Stimulated activated CD8-positive, alpha-beta memory T cell treated with anti-CD3 and anti-CD28 coated beads, Interleukin-4, amount 100 ng/mL, for 1 hour (primary cell): ENCODE results near the gene ENGASE.
"Not testable (repeated sequence)": the region's sequence is repeated elsewhere in the genome, so short reads cannot be mapped to it uniquely, and the experiment has no call there.

Experiments
- DNase-seq, 2 donors: peaks; one replicate each; pipeline ENCODE4 v3.0.0-alpha.2; 2020; ENCODE audit warnings: low read depth in 2 of 2, low spot score in 1 of 2

The ENGASE gene, protein sequence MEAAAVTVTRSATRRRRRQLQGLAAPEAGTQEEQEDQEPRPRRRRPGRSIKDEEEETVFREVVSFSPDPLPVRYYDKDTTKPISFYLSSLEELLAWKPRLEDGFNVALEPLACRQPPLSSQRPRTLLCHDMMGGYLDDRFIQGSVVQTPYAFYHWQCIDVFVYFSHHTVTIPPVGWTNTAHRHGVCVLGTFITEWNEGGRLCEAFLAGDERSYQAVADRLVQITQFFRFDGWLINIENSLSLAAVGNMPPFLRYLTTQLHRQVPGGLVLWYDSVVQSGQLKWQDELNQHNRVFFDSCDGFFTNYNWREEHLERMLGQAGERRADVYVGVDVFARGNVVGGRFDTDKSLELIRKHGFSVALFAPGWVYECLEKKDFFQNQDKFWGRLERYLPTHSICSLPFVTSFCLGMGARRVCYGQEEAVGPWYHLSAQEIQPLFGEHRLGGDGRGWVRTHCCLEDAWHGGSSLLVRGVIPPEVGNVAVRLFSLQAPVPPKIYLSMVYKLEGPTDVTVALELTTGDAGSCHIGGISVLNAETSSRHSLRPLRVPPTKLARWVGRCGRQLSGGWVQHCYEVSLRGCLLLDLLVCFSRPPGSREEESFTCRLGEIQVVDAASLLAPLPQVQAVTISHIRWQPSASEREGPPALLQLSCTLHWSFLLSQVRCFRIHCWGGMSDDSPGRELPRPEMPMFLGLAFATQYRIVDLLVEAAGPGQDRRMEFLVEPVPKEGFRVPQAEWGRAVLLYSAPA

DNA sequence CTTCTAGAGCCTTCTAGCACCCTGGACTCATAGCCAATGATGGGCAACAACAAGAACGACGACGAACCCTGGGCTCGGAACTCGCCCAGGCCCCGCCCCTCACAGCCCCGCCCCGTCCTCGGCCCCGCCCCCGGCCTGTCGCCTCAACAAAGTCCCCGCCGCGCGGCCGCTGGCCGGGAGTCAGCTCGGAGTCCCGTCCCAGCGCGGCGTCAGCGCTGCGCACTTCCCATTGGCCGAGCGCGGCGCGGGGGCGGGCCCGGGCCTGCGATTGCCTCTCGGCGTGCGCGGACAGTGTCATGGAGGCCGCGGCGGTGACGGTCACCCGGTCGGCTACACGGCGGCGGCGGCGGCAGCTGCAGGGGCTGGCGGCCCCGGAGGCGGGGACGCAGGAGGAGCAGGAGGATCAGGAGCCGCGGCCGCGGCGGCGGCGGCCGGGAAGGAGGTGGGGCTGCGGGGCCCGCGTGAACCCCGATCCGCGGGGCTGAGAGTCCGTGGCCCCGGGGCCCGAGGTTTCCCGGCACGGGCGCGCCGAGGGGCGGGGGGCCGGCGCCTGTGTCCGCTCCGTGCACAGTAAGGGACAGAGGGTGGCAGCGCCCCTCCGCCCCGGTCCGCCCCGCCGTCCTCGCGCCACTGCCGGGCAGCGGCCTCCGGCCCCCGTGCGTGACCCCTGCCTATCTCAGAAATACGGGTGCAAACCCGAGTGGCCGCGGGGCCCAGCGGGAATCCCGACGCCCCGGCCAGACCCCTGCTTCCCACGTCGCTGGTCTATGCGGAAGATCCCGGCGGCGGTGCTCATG lies at the start of gene ENGASE:
TSS of gene ENGASE (plus strand) at position 176 of the 797 bp plus-strand sequence. CDS start at position 297, 121 bp downstream.
- DNase-seq = peak; percentile 69 to 80

DNA sequence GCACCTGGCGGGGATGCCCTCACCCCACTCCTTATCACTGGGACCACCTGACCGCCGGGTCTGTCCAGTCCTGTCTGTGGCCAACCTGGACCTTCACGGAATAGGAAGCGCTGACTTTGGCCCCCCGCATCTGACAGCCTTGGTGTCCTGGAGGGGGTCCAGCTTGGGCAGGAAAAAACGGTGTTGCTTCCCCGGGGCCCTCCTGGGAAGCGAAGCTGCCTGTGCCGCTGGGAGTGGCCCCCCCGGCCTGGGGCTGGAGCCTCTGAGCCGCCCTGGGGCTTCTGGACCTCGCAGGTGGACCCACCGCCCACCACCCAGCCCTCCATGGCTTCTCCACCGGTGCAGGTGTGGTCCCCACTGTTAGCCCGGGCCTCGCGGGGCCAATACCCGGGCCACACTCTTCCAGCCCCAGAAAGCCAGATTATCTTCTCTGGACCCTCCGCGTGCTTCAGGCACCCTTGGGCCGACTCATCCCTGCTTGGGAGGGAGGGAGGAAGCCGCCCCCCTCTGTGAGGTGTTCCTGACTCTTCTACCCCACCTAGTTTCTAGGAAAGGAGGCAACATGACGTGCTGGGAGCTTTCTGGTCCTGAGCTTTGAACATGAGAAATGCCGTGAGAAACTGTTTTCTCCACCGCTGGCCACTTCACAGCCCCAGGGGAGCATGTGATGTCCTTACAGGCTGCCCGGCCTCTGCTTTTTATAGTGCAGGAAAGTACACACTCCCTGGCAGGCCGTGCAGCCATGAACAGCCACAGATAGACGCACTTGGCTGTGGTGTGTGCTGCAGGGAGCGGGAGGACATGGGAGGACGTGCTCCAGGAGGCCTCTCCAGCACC lies 49.5 kb upstream of the ENGASE start:
- no peak for DNase-seq

DNA sequence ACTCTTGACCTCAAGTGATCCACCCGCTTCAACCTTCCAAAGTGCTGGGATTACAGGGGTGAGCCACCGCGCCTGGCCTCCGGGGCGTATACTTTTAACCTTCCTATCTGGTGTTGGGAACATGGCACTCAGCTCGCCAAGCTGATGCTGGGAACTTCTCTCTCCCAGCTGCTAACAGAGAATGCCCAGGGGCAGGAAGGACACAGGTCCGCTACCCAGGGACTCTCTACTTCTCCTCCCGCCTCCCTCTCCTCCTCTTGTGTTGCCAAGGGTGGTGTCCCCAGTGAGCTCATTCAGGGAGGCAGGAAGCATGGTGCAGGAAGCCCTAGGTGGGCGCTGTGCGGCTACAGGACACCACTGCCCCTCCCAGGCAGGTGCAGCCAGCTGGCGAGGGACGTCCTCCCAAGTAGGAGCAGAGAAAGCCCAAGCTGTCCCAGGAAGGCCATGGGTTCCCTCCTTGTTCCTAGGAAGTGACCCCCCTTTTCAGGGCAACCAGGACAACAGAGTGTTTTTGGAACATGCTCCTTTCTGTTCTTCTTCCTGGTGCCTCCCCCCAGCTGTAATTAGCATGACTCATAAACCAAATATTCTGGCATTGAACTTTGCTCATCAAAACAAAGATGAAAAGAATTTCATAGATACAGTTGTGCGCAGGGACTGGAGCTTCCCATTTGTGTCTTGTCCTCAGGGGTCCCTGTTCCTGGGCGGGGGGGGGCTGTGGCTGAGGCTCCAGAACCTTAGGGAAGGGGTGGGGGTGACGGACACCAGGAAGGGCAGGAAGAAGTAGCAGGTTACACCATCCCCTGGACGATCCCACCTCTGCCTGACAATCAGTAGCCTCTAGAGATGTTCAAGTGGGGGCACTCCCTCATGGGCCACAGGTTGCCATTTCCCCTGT lies 48.0 kb upstream of the ENGASE start:
- DNase-seq = no peak

DNA sequence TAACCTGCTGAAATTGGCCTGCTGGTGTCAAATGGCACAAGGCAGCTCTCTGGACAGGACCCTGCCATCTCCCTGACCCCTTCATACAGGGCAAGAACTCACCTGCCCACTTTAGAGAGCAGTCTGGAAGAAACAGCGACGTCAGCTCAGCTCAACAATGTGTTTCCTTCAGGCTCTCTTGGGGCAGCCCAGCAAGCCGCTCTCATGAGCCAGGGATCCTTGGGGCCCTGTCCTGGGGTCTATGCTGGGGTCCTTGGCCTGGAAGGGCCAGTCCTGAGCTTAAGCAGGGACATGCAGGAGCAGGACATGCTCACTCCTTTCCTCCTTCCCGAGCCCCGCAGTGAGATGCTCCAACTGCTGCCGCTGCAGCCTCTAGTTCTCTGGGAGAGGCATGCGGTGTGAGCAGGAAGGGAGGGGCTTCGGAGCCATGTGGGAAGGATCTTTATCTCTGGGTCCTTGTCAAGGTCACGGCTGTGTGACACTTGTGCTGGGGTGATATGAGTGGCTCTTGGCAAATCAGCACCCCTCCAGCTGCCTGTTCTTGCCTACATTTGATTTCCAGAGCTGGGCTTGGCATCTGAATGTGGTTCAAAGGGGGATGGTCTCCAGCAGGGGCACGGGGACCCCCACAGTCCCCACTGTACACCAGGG lies 47.2 kb upstream of the ENGASE start:
- DNase-seq = no peak

DNA sequence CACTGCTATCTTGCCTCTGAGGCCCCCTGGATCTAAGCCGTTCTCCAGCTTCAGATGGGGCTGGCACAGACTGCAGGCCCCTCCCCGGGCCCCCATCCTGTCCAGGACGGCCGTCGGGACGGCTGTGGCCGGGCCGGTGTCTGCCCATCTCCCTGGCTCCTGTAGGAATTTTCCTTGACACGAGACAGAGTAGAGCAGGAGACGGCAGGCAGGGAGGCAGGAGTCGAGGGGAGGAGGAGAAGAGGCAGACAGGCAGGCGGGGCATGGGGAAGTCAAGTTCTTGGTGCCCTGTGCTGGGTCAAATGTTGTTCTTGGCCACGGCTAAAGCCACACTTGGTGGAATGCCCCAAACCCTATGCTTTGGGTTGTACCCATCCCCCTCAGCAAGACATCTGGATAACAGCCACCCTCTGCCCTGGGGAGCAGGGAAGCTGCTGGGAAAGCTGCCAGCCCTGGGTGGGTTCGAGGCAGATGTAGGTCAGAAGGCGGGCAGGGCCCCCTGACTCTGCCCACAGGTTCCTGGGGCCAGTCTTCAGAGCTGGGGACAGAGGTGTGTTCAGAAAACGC lies 46.6 kb upstream of the ENGASE start:
- DNase-seq = no peak

DNA sequence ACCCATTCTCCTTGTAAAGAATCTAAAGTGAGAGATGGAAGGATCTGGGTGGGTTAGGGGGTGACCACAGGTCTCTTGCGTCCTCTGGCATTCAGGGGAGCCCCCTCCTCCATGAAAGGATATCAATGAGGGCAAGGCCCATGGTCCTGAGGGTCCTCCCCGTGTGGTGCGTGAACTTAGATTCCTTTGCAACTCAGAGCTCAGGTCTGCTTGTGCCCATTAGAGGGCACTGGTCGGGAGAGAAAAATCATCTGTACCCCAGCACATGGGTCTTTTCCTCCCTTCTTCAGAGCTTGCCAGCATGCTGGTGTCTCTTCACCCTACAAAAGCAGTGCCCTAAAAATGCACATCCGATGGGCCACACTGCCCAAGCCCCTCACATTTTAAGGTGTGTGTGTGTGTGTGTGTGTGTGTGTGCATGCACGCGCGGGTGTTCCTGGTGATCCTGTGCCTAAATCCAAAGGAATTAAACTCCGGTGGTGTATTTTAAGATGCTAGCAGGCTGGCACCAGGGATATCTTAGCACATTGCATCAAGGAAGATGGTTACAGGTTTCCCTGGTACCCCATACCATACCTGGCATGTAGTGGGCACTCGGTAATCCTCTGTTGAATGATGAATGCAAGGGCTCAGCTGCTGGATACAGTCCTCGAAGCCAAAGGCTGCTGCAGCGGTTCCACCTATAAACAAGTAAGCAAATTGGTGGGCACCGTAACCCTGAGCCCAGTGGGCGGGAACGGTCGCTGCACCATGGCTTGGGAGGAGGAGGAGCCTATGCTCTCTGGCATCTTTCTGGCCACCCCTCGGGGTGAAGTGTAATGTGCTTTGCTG lies 45.9 kb upstream of the ENGASE start:
- no peak for DNase-seq

DNA sequence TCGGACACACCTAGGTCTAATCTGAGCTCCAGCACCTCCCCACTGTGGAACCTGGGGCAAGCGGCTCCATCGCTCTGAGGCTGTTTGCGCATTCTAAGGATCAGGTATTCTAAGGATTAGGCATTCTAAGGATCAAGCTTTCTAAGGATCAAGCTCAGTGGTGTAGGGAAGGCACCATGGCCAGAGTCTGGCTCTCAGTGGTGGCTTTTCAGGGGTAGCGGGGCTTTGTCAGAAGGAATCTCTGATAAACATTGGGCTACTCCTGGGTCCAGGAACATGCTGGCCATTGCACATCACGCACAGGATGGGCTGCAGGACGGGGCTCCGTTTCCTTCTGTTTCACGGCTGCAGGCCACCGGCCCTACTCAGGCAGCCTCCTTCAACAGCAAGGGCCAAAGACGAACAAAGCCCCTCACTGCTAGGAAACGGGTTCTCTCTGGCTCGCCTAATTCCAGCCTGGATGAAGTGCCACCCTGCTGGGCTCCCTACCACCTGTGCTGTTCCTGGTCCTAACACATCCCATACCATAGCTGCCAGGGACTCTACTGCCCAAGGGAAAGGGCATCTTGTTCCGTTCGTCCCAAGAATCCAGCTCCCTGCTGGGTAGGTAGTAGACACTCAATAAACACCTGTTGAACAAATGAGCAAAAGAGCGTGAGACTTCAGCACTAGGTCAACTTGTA lies 45.2 kb upstream of the ENGASE start:
- no peak for DNase-seq

DNA sequence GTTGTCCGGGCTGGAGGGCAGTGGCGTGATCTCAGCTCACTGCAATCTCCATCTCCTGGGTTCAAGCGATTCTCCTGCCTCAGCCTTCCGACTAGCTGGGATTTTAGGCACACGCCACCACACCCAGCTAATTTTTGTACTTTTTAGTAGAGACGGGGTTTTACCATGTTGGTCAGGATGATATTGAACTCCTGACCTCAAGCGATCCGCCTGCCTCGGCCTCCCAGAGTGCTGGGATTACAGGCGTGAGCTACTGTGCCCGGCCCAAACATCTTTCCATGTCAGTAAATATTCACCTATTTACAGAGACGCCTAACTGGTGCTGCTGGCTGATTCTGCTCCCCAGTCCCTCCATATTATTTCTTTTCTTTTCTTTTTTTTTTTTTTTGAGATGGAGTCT lies 44.0 kb upstream of the ENGASE start:
- not testable (repeated sequence) for DNase-seq

DNA sequence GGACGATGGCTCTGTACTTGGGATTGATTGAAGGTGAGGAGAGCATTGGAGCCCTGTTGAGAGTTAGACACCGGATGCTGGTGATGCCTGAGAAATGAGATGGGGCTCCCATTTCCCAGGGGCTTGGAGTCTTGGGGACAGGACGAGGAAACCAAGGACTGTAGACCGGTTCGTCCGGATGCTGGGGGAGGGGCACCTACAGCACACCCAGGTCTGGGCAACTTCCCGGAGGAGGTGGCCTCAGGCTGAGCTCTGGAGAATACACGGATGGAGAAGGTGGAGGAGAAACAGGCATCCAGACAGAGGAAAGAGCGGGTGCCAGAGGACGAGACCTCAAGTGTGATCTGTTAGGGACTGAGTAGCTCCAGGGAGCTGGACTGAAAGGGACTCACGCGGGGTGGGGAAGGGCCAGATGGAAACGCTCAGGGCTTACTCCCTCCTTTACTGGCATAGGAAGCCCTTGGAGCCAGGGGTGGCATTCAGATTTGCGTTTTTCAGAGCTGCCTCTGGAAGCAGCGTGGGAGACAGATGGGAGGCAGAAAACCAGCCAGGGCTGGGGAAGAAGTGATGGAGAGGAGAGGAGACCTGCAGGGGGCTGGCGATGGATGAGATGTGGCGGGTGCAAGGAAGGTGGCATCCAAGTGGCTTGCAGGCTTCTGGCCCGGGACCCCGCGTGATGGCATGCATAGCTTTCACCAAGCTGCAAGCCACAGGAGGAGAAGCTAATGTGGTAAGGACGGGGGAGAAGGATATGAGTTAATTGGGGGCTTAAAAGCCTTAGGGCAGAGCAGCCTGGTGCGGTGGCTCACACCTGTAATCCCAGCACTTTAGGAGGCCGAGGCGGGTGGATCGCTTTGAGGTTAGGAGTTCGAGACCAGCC lies 42.4 kb upstream of the ENGASE start:
- DNase-seq = no peak

DNA sequence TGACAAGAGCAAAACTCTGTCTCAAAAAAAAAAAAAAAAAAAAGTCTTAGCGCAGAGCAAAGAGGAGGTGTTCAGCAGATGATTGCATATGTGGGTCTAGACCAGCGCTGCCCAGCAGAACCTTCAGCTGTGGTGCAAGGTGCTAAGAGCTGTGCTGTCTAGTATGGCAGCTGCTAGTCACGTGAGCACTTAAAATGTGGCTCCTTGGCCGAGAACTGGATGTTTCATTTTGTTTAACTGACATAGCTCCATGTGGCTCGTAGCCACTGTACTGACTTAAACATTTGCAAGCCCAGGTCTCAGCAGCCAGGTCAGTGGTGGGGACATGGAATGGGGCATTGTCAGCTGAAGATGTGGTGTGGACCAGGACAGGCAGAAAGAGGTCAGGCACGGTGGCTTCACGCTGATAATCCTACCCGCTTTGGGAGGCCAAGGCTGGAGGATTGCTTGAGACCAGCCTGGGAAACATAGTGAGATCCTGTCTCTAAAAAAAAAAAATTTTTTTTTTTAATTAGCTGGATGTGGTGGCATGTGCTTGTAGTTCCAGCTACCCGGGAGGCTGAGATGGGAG lies 41.5 kb upstream of the ENGASE start:
- no peak for DNase-seq

DNA sequence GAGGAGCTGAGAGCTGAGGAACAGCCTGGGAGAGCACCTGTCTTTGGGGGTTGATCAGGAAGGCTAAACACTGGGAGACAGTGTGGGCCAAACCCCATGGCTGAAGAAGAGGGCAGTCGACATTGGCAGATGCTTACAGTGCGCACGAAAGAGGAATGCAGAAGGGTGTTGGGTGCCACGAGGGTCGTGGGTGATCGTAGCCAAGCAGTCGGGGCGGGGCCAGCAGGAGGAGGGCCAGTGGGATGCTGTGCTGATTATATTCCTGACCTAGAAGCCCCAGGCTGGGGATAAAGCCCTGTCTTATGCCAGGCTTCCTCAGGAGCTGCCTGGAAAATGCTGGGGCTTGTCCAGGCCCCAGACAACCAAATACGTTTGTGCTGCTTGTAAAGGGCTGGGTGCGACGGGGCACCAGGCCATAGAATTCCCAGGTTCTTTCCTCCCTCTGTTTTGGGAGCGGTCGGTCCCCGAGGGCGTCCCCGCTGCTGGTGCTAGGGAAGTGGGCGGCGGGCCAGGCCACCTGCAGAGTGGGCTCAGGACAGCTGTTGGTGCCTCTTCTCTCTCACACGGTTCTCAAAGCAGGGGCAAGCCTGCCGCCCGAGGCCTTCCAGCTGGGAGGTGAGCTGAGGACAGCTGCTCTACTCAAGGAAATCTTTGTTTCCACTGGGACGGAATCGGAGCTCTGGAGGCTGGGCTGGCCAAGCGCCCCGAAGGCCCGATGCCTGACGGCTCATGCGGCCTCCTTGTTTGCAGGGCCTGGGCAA lies 40.7 kb upstream of the ENGASE start:
- DNase-seq = no peak

DNA sequence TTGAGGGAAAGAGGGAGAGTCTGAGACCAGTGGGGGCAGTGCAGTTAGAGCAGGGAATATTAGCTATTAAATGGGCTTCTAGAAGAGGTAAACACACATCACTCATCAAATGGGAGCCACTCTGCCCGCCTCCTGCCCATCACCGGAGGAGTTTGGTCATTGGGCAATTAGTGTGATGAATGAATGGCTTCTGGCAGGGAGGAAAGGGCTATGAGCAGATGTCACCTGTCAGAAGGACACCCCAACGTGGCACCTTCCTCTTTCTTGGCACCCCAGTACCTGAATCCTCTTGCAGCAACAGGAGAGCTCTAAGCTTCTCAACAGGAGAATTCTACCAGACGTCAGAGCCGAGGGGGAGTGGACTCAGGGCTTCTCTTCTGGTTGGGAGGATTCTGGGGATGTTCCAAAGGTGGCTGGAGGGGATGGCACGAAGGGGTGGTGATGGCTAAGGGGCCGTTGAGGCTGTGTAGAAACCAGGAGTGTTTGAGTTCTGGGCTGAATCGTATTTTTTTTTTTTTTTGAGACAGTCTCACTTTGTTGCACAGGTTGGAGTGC lies 39.6 kb upstream of the ENGASE start:
- no peak for DNase-seq

DNA sequence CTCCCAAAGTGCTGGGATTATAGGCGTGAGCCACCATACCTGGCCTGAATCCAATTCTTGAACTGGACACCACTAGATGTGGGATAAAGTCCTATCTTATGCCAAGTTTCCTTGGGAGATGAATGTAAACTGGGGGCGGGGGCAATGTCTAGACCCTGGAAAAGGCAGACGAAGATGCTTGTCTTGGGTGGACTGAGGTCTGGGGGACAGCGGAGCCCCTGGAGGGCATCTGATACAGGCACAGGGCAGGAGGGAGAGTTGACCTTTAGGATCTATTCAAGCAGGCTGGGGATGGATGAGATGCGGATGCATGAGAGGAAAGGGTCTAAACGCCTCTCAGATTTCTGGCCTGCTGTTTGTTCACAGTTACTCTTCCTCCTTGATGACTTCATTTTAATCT lies 38.9 kb upstream of the ENGASE start:
- no peak for DNase-seq

DNA sequence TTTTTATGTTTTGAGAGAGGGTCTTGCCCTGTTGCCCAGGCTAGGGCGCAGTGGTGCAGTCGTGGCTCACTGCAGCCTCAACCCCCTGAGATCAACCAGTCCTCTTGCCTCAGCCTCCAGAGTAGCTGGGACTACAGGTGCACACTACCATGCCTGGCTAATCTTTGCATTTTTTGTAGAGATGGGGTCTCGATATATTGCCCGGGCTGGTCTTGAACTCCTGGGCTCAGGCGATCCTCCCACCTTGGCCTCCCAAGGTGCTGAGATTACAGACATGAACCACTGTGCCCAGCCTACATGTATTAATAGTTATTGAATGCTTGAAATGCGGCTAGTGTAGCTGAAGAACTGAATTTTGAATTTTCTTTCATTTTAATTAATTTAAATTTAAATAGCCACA lies 38.4 kb upstream of the ENGASE start:
- no peak for DNase-seq

DNA sequence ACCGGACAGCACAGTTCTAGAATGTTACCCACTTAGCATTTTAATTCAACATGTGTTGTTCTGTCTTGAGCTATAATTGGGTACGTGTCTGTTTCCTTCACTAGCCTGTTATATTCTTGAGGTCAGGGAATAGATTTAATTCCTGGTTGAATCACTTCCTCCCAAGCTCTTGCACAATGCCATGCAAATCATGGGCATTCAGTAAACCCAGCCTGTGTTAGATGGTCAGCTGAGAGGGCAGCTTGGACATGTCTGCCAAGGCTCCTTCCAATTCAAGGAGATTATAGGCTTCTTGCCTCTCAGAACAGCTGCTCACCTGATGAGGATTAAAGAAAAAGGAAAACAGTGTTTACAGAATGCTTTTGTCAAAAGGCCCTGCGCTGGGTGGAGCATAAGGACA lies 38.0 kb upstream of the ENGASE start:
- no peak for DNase-seq
